ENCODE data around the gene BCAS1. TPM values are rescaled to one million over a fixed set of nuclear protein-coding genes. Genes with fewer than 3 reads are reported as not detected.

Gene BCAS1
- total RNA-seq, 2 experiments from 2014 or later = 0.07 to 0.17 TPM

- Mint-ChIP-seq H3K4me3 (no peak overlapping the region), H3K4me1 (ENCODE audit: low read depth) (peaks cover 52% of the 10 kb centered on the region), H3K27ac (no peak overlapping the region), H3K27me3 (no peaks in the 10 kb centered on the region), H3K36me3 (no peaks in the 10 kb centered on the region), H3K9me3 (no peaks in the 10 kb centered on the region)
- CTCF ChIA-PET = interaction anchor here (1.0 to 2.0 kb wide), 4 partner anchors 9 to 58 kb away, joined by 3 to 10 read pairs (median 4); no protein-coding TSS in a partner anchor
- POLR2A ChIA-PET = no interaction called here
- intact Hi-C loops (cut with micrococcal nuclease) = no loop called here
- no peak for DNase-seq
These were observed 139.5 kb downstream of the BCAS1 start for GRCh38 chr20:53930651-53931504.

GRCh38 chr20:53929974-53930650 is 140.3 kb downstream of the BCAS1 start:
- intact Hi-C loops (cut with micrococcal nuclease) = loop anchor here (5.0 kb wide), 1 partner anchor 38 kb away; no protein-coding TSS in a partner anchor
- no peak for DNase-seq
- Mint-ChIP-seq H3K4me1 (ENCODE audit: low read depth) (peaks cover 49% of the 10 kb centered on the region), H3K27ac (peak overlapping the region; percentile 20), H3K36me3 (no peaks in the 10 kb centered on the region), H3K27me3 (no peaks in the 10 kb centered on the region), H3K4me3 (no peak overlapping the region), H3K9me3 (no peaks in the 10 kb centered on the region)
- POLR2A ChIA-PET = no interaction called here
- CTCF ChIA-PET = interaction anchor here (0.8 to 1.9 kb wide), 4 partner anchors 10 to 15 kb away, joined by 3 to 10 read pairs (median 4); no protein-coding TSS in a partner anchor

GRCh38 chr20:53929399-53929798 is 141.0 kb downstream of the BCAS1 start:
- H3K4me3 Mint-ChIP-seq = no peak overlapping the region
- H3K27ac Mint-ChIP-seq = no peak overlapping the region
- no peak for DNase-seq
- no peaks in the 10 kb centered on the region for H3K36me3 Mint-ChIP-seq
- peaks cover 42% of the 10 kb centered on the region for H3K4me1 Mint-ChIP-seq (ENCODE audit: low read depth)
- ChIA-PET POLR2A (no interaction called here), CTCF (interaction anchor here (0.8 to 1.0 kb wide), 3 partner anchors 11 to 15 kb away, joined by 3 to 4 read pairs (median 3); no protein-coding TSS in a partner anchor)
- no peaks in the 10 kb centered on the region for H3K27me3 Mint-ChIP-seq
- H3K9me3 Mint-ChIP-seq = no peaks in the 10 kb centered on the region
- intact Hi-C loops (cut with micrococcal nuclease) = loop anchor here (5.0 kb wide), 1 partner anchor 37 kb away; no protein-coding TSS in a partner anchor

GRCh38 chr20:53927990-53928389 is 142.4 kb downstream of the BCAS1 start:
- no peak overlapping the region for H3K27ac Mint-ChIP-seq
- ChIA-PET CTCF (interaction anchor here (1.4 kb wide), 2 partner anchors 12 to 348 kb away, joined by 3 read pairs; no protein-coding TSS in a partner anchor), POLR2A (interaction anchor here (0.5 kb wide), 1 partner anchor 141 kb away, joined by 3 read pairs; no protein-coding TSS in a partner anchor)
- no peaks in the 10 kb centered on the region for H3K9me3 Mint-ChIP-seq
- DNase-seq = no peak
- intact Hi-C loops (cut with micrococcal nuclease) = loop anchor here (5.0 kb wide), 1 partner anchor 36 kb away; no protein-coding TSS in a partner anchor
- H3K4me1 Mint-ChIP-seq (ENCODE audit: low read depth) = peaks cover 32% of the 10 kb centered on the region
- no peak overlapping the region for H3K4me3 Mint-ChIP-seq
- H3K27me3 Mint-ChIP-seq = no peaks in the 10 kb centered on the region
- H3K36me3 Mint-ChIP-seq = no peaks in the 10 kb centered on the region

- POLR2A ChIA-PET = interaction anchor here (1.0 kb wide), 1 partner anchor 13 kb away, joined by 3 read pairs; no protein-coding TSS in a partner anchor
- DNase-seq = peak; percentile 64
- Mint-ChIP-seq H3K4me1 (ENCODE audit: low read depth) (peaks cover 35% of the 10 kb centered on the region), H3K9me3 (no peaks in the 10 kb centered on the region), H3K27ac (peak overlapping the region; percentile 30), H3K36me3 (no peaks in the 10 kb centered on the region), H3K4me3 (no peak overlapping the region), H3K27me3 (no peaks in the 10 kb centered on the region)
- CTCF ChIA-PET = interaction anchor here (1.3 to 3.4 kb wide), 2 partner anchors 11 to 15 kb away, joined by 4 to 17 read pairs; no protein-coding TSS in a partner anchor
- intact Hi-C loops (cut with micrococcal nuclease) = loop anchor here (5.0 kb wide), 1 partner anchor 34 kb away; no protein-coding TSS in a partner anchor
These were observed 143.9 kb downstream of the BCAS1 start for GRCh38 chr20:53926428-53927028.

- no peaks in the 10 kb centered on the region for H3K36me3 Mint-ChIP-seq
- H3K4me3 Mint-ChIP-seq = no peak overlapping the region
- peak overlapping the region; percentile 30 for H3K27ac Mint-ChIP-seq
- ChIA-PET CTCF (interaction anchor here (1.3 to 3.4 kb wide), 2 partner anchors 10 to 16 kb away, joined by 4 to 17 read pairs; no protein-coding TSS in a partner anchor), POLR2A (no interaction called here)
- intact Hi-C loops (cut with micrococcal nuclease) = loop anchor here (5.0 kb wide), 1 partner anchor 34 kb away; no protein-coding TSS in a partner anchor
- no peaks in the 10 kb centered on the region for H3K9me3 Mint-ChIP-seq
- no peak for DNase-seq
- H3K4me1 Mint-ChIP-seq (ENCODE audit: low read depth) = peaks cover 32% of the 10 kb centered on the region
- H3K27me3 Mint-ChIP-seq = no peaks in the 10 kb centered on the region
These were observed 144.6 kb downstream of the BCAS1 start for GRCh38 chr20:53925651-53926401.

GRCh38 chr20:53923566-53924369 is 146.6 kb downstream of the BCAS1 start:
- Mint-ChIP-seq H3K4me1 (ENCODE audit: low read depth) (peaks cover 21% of the 10 kb centered on the region), H3K4me3 (no peak overlapping the region), H3K27me3 (no peaks in the 10 kb centered on the region), H3K36me3 (no peaks in the 10 kb centered on the region), H3K9me3 (no peaks in the 10 kb centered on the region), H3K27ac (no peak overlapping the region)
- POLR2A ChIA-PET = no interaction called here
- intact Hi-C loops (cut with micrococcal nuclease) = no loop called here
- no peak for DNase-seq
- CTCF ChIA-PET = interaction anchor here (1.1 to 3.4 kb wide), 2 partner anchors 8 to 16 kb away, joined by 3 to 17 read pairs; no protein-coding TSS in a partner anchor

GRCh38 chr20:53922901-53923314 is 147.5 kb downstream of the BCAS1 start:
- peaks cover 21% of the 10 kb centered on the region for H3K4me1 Mint-ChIP-seq (ENCODE audit: low read depth)
- no peaks in the 10 kb centered on the region for H3K36me3 Mint-ChIP-seq
- ChIA-PET CTCF (no interaction called here), POLR2A (no interaction called here)
- intact Hi-C loops (cut with micrococcal nuclease) = no loop called here
- DNase-seq = no peak
- H3K9me3 Mint-ChIP-seq = no peaks in the 10 kb centered on the region
- H3K27me3 Mint-ChIP-seq = no peaks in the 10 kb centered on the region
- no peak overlapping the region for H3K4me3 Mint-ChIP-seq
- H3K27ac Mint-ChIP-seq = no peak overlapping the region

- Mint-ChIP-seq H3K36me3 (no peaks in the 10 kb centered on the region), H3K4me3 (no peak overlapping the region), H3K4me1 (ENCODE audit: low read depth) (peaks cover 26% of the 10 kb centered on the region), H3K27me3 (no peaks in the 10 kb centered on the region), H3K27ac (no peak overlapping the region), H3K9me3 (no peaks in the 10 kb centered on the region)
- ChIA-PET POLR2A (no interaction called here), CTCF (no interaction called here)
- DNase-seq = no peak
- intact Hi-C loops (cut with micrococcal nuclease) = no loop called here
These were observed 148.9 kb downstream of the BCAS1 start for GRCh38 chr20:53921443-53921973.

- intact Hi-C loops (cut with micrococcal nuclease) = no loop called here
- Mint-ChIP-seq H3K36me3 (no peaks in the 10 kb centered on the region), H3K27ac (no peak overlapping the region), H3K9me3 (no peaks in the 10 kb centered on the region), H3K27me3 (no peaks in the 10 kb centered on the region), H3K4me3 (no peak overlapping the region), H3K4me1 (ENCODE audit: low read depth) (peaks cover 24% of the 10 kb centered on the region)
- CTCF ChIA-PET = no interaction called here
- DNase-seq = no peak
- POLR2A ChIA-PET = no interaction called here
These were observed 149.6 kb downstream of the BCAS1 start for GRCh38 chr20:53920647-53921245.
